H1 (cell line): ENCODE measurements around the gene SLX4IP.

Experiments used
- CEBPB ChIP-seq: IDR thresholded peaks from 2 replicates; pipeline ENCODE4 v1.6.1; 2012; ENCODE audit warnings: low read depth, low read length
- EZH2 ChIP-seq: fragments of 200-600 bp; sonication (generic); IDR thresholded peaks from 2 replicates; pipeline ENCODE4 v1.7.1; 2012; ENCODE audit warnings: low read depth, mild to moderate bottlenecking, moderate library complexity, low read length, inconsistent platforms; ENCODE audit not compliant: severe bottlenecking
- HDAC6 ChIP-seq: IDR thresholded peaks from one replicate; pipeline ENCODE4 v1.7.1; 2012; ENCODE audit warnings: low read depth, mild to moderate bottlenecking, inconsistent platforms, low read length, moderate library complexity
- JUND ChIP-seq: IDR thresholded peaks from 2 replicates; pipeline ENCODE4 v1.6.1; 2011; ENCODE audit warnings: mild to moderate bottlenecking, improper control_type of control experiment, low read length
- KDM5A ChIP-seq: fragments of 200-600 bp; IDR thresholded peaks from 2 replicates; pipeline ENCODE4 v1.7.1; 2012; ENCODE audit warnings: mild to moderate bottlenecking, low read length, inconsistent platforms, mixed read lengths
- MAFK ChIP-seq: IDR thresholded peaks from 2 replicates; pipeline ENCODE4 v1.6.1; 2012; ENCODE audit warnings: low read depth, mild to moderate bottlenecking, improper control_type of control experiment, low read length
- PHF8 ChIP-seq: fragments of 200-600 bp; sonication (generic); conservative IDR thresholded peaks from 2 replicates; pipeline ENCODE4 v1.7.1; 2012; ENCODE audit warnings: low read depth, mild to moderate bottlenecking, inconsistent platforms, low read length, moderate library complexity
- POLR2A ChIP-seq, 2 experiments: IDR thresholded peaks; 1 replicate in 1 of 2; 2 replicates in 1 of 2; pipeline ENCODE4 v1.6.1; 2011; ENCODE audit warnings: low read depth in 2 of 2, low read length in 2 of 2, mild to moderate bottlenecking in 2 of 2; ENCODE audit errors: control extremely low read depth in 1 of 2
- TF ChIP-seq, protein P1 (sequence below), 3 experiments: IDR thresholded peaks; 1 replicate in 2 of 3; 2 replicates in 1 of 3; pipeline versions ENCODE4 v1.5.1 to v1.6.1; 2011; ENCODE audit warnings: low read length in 3 of 3, mild to moderate bottlenecking in 3 of 3, inconsistent platforms in 2 of 3, low read depth in 1 of 3, moderate library complexity in 1 of 3; ENCODE audit not compliant: insufficient read depth in 1 of 3; ENCODE audit errors: control extremely low read depth in 1 of 3
- TF ChIP-seq, protein P2 (sequence below): IDR thresholded peaks from 2 replicates; pipeline ENCODE4 v1.6.1; 2012; ENCODE audit warnings: low read length, inconsistent platforms

DNA sequence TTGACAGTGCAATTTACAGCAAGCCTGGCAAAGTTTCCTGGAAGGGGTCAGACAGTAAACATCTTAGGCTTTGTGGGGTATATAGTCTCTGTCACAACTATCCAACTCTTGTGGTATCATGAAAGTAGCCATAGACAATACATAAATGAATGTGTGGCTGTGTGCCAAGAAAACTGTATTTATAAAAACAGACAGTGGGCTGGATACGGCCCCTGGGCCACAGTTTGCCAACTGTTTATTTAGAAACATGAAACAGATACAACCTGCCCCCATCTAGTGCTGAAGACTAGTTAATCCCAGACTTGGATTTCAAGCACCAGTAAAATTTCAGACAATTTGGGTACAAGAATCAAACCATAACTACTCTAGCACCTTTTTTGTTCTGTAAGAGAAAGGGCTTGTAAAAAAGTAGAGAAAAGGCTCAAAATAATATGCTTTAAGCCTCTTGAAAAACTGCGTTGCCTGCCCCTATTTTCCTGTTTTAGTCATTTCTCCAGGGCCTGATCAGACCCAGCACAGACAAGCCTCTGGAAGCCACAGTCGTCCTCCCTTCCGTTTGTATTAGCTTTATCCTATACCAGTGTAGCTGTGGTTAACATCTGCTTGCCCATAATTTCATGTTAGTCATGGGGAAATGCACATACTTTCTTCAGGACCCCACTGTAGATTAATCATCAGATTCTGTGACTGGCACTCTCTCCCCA, 207.9 kb downstream of the SLX4IP start:
- TF ChIP-seq HDAC6 (no peak), PHF8 (no peak), EZH2 (no peak), JUND (no peak), CEBPB (no peak), MAFK (no peak), POLR2A (IDR thresholded peaks at IDR 0.05; ENCODE audit: control extremely low read depth in 1 of 2, low read depth in 2 of 2, low read length in 2 of 2) (no peak), KDM5A (no peak)
- TF ChIP-seq, protein P1, sequence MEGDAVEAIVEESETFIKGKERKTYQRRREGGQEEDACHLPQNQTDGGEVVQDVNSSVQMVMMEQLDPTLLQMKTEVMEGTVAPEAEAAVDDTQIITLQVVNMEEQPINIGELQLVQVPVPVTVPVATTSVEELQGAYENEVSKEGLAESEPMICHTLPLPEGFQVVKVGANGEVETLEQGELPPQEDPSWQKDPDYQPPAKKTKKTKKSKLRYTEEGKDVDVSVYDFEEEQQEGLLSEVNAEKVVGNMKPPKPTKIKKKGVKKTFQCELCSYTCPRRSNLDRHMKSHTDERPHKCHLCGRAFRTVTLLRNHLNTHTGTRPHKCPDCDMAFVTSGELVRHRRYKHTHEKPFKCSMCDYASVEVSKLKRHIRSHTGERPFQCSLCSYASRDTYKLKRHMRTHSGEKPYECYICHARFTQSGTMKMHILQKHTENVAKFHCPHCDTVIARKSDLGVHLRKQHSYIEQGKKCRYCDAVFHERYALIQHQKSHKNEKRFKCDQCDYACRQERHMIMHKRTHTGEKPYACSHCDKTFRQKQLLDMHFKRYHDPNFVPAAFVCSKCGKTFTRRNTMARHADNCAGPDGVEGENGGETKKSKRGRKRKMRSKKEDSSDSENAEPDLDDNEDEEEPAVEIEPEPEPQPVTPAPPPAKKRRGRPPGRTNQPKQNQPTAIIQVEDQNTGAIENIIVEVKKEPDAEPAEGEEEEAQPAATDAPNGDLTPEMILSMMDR (IDR thresholded peaks at IDR 0.05; ENCODE audit: control extremely low read depth in 1 of 3, insufficient read depth in 1 of 3, low read depth in 1 of 3, low read length in 3 of 3), result no peak
- TF ChIP-seq, protein P2, sequence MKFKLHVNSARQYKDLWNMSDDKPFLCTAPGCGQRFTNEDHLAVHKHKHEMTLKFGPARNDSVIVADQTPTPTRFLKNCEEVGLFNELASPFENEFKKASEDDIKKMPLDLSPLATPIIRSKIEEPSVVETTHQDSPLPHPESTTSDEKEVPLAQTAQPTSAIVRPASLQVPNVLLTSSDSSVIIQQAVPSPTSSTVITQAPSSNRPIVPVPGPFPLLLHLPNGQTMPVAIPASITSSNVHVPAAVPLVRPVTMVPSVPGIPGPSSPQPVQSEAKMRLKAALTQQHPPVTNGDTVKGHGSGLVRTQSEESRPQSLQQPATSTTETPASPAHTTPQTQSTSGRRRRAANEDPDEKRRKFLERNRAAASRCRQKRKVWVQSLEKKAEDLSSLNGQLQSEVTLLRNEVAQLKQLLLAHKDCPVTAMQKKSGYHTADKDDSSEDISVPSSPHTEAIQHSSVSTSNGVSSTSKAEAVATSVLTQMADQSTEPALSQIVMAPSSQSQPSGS, result no peak
